Measurements from ENCODE around the gene S1PR4. TPM values are rescaled to one million over a fixed set of nuclear protein-coding genes. Genes with fewer than 3 reads are reported as not detected.

Gene S1PR4
- total and polyA plus RNA-seq, 2 of the 8 experiments (the other 6 are each of a cell fraction or from before 2014, with no cell fraction given), result not detected

GRCh38 chr19:3207461-3208242, 29.1 kb downstream of the S1PR4 start:
- CTCF ChIA-PET (ENCODE audit: partially characterized antibody), result interaction anchor here (1.2 to 2.2 kb wide), 3 partner anchors 17 to 257 kb away, joined by 3 to 8 read pairs (median 5); no protein-coding TSS in a partner anchor

More at GRCh38 chr19:3207461-3208242, 29.1 kb downstream of the S1PR4 start:
- Histone ChIP-seq H3K4me2 (ENCODE audit: insufficient read depth in 1 of 2, low read depth in 2 of 2, low read length in 2 of 2) (no peak overlapping the region), H3K9ac (replicated peaks in 1 of 4; ENCODE audit: extremely low read depth in 1 of 4, low read depth in 3 of 4, low read length in 3 of 4) (no peak overlapping the region), H4K91ac (replicated peaks; ENCODE audit: insufficient read length, low read length) (no peak overlapping the region), H4K5ac (ENCODE audit: insufficient read length, low read depth, low read length) (no peak overlapping the region), H2BK5ac (ENCODE audit: low read depth, low read length) (no peak overlapping the region), H3K23me2 (ENCODE audit: low read depth, low read length) (no peaks in the 10 kb centered on the region), H2AFZ (ENCODE audit: low read length) (no peak overlapping the region), H3K27me3 (replicated peaks in 1 of 4; ENCODE audit: control insufficient read depth in 3 of 4, extremely low read depth in 1 of 4, insufficient read depth in 3 of 4, low read length in 3 of 4) (no peaks in the 10 kb centered on the region), H3K56ac (replicated peaks; ENCODE audit: insufficient read length, low read depth, low read length) (no peak overlapping the region), H3K18ac (ENCODE audit: extremely low read depth, low read length) (no peak overlapping the region), H2BK120ac (replicated peaks; ENCODE audit: low read depth, low read length) (no peak overlapping the region), H3K79me1 (ENCODE audit: low read depth, low read length) (no peaks in the 10 kb centered on the region), H3K79me2 (ENCODE audit: control insufficient read depth in 1 of 2, insufficient read depth in 2 of 2, low read length in 2 of 2) (no peaks in the 10 kb centered on the region), H2BK12ac (ENCODE audit: low read depth, low read length) (no peak overlapping the region), H3K9me3 (ENCODE audit: insufficient read depth in 2 of 2, low read depth in 1 of 2, low read length in 1 of 2) (no peaks in the 10 kb centered on the region), H2BK15ac (ENCODE audit: low read length) (no peak overlapping the region), H4K8ac (ENCODE audit: extremely low read depth, insufficient read depth, low read length) (peak overlapping the region; percentile 79; the same call in 1 of the 2 replicates), H3K4me1 (replicated peaks in 1 of 4; ENCODE audit: control insufficient read depth in 3 of 4, insufficient read depth in 4 of 4, low read length in 3 of 4) (peaks cover 0 to 5% (median 0%) of the 10 kb centered on the region in 4 experiments; a peak in 2 of 7 replicates), H3K27ac (ENCODE audit: low read depth, low read length) (no peak overlapping the region), H3K14ac (ENCODE audit: insufficient read length) (no peak overlapping the region), H2BK20ac (ENCODE audit: low read length) (no peak overlapping the region), H3K4ac (replicated peaks; ENCODE audit: insufficient read length, low read depth, low read length) (no peak overlapping the region), H3K4me3 (ENCODE audit: extremely low read depth in 1 of 4, insufficient read depth in 2 of 4, low read depth in 3 of 4, low read length in 4 of 4) (no peak overlapping the region), H3K23ac (ENCODE audit: insufficient read length) (no peak overlapping the region), H2AK5ac (ENCODE audit: low read depth, low read length) (no peak overlapping the region), H3K36me3 (ENCODE audit: control insufficient read depth in 2 of 4, insufficient read depth in 4 of 4, low read length in 3 of 4) (peaks cover 3 to 45% (median 14%) of the 10 kb centered on the region in 4 experiments; a peak in 5 of 8 replicates), H4K20me1 (replicated peaks in 1 of 2; ENCODE audit: control insufficient read depth in 1 of 2, insufficient read depth in 2 of 2, low read length in 2 of 2) (peaks cover 0 to 15% of the 10 kb centered on the region in 2 experiments)
- TF ChIP-seq, protein P1, sequence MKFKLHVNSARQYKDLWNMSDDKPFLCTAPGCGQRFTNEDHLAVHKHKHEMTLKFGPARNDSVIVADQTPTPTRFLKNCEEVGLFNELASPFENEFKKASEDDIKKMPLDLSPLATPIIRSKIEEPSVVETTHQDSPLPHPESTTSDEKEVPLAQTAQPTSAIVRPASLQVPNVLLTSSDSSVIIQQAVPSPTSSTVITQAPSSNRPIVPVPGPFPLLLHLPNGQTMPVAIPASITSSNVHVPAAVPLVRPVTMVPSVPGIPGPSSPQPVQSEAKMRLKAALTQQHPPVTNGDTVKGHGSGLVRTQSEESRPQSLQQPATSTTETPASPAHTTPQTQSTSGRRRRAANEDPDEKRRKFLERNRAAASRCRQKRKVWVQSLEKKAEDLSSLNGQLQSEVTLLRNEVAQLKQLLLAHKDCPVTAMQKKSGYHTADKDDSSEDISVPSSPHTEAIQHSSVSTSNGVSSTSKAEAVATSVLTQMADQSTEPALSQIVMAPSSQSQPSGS (IDR thresholded peaks at IDR 0.05; ENCODE audit: low read length), result no peak
- TF ChIP-seq, protein P2, sequence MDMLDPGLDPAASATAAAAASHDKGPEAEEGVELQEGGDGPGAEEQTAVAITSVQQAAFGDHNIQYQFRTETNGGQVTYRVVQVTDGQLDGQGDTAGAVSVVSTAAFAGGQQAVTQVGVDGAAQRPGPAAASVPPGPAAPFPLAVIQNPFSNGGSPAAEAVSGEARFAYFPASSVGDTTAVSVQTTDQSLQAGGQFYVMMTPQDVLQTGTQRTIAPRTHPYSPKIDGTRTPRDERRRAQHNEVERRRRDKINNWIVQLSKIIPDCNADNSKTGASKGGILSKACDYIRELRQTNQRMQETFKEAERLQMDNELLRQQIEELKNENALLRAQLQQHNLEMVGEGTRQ (IDR thresholded peaks at IDR 0.05; ENCODE audit: low read length), result peak; percentile 78
- DNase-seq (ENCODE audit: low read depth in 1 of 2, low spot score in 2 of 2) (peak in 1 of 2 experiments; percentile 74), FAIRE-seq (no peak)
- POLR2A ChIA-PET (ENCODE audit: partially characterized antibody), result interaction anchor here (0.6 kb wide), 1 partner anchor 8 kb away, joined by 3 read pairs; no protein-coding TSS in a partner anchor
- WGBS, 2 experiments (ENCODE audit: extremely low coverage in 1 of 2, insufficient coverage in 1 of 2, insufficient read length in 1 of 2, insufficient replicate concordance in 2 of 2, low coverage in 1 of 2, low lambda C conversion rate in 2 of 2, missing lambda C conversion rate in 1 of 2), result 92% methylated on average over 34 of the region's 43 CpGs; no CpG with 5 or more reads in 1 of the 2 experiments
